ENCODE data around the gene MAOA. TPM values are rescaled to one million over a fixed set of nuclear protein-coding genes. Genes with fewer than 3 reads are reported as not detected.
"Not testable (repeated sequence)": the region's sequence is repeated elsewhere in the genome, so short reads cannot be mapped to it uniquely, and the experiment has no call there.

The MAOA gene
- total RNA-seq, 1 donor from 2014 or later: 4.3 TPM

GRCh38 chrX:43661521-43662240, 5.6 kb downstream of the MAOA start:
- H3K4me3 ChIP-seq (ENCODE audit: low read depth, low read length): no peak overlapping the region
- TF ChIP-seq CTCF (conservative IDR thresholded peaks at IDR 0.05; ENCODE audit: low read depth, low read length): no peak
- DNase-seq (ENCODE audit: low read depth): no peak

GRCh38 chrX:43663173-43663572, 7.1 kb downstream of the MAOA start:
- H3K4me3 ChIP-seq (ENCODE audit: low read depth, low read length): no peak overlapping the region
- no peak for DNase-seq (ENCODE audit: low read depth)
- no peak for TF ChIP-seq CTCF (conservative IDR thresholded peaks at IDR 0.05; ENCODE audit: low read depth, low read length)

GRCh38 chrX:43664258-43664657, 8.2 kb downstream of the MAOA start:
- H3K4me3 ChIP-seq (ENCODE audit: low read depth, low read length): no peak overlapping the region
- no peak for DNase-seq (ENCODE audit: low read depth)
- TF ChIP-seq CTCF (conservative IDR thresholded peaks at IDR 0.05; ENCODE audit: low read depth, low read length): no peak

- no peak for DNase-seq (ENCODE audit: low read depth)
- no peak for TF ChIP-seq CTCF (conservative IDR thresholded peaks at IDR 0.05; ENCODE audit: low read depth, low read length)
- H3K4me3 ChIP-seq (ENCODE audit: low read depth, low read length): no peak overlapping the region
Observed at GRCh38 chrX:43664708-43665107, 8.6 kb downstream of the MAOA start.

- no peak for TF ChIP-seq CTCF (conservative IDR thresholded peaks at IDR 0.05; ENCODE audit: low read depth, low read length)
- DNase-seq (ENCODE audit: low read depth): no peak
- H3K4me3 ChIP-seq (ENCODE audit: low read depth, low read length): no peak overlapping the region
Observed at GRCh38 chrX:43666311-43666912, 10.3 kb downstream of the MAOA start.

GRCh38 chrX:43675965-43676628, 20.0 kb downstream of the MAOA start:
- not testable (repeated sequence) for DNase-seq (ENCODE audit: low read depth); H3K4me3 ChIP-seq (ENCODE audit: low read depth, low read length)

- no peak for TF ChIP-seq CTCF (conservative IDR thresholded peaks at IDR 0.05; ENCODE audit: low read depth, low read length)
Observed at GRCh38 chrX:43676971-43677572, 21.0 kb downstream of the MAOA start.

More at GRCh38 chrX:43676971-43677572, 21.0 kb downstream of the MAOA start:
- DNase-seq (ENCODE audit: low read depth): no peak
- H3K4me3 ChIP-seq (ENCODE audit: low read depth, low read length): no peak overlapping the region
